Lung (tissue), 12 donors: ENCODE data around the gene NR2F1-AS1. TPM values are rescaled to one million over a fixed set of nuclear protein-coding genes. Genes with fewer than 3 reads are reported as not detected.

ENCODE experiments used
- ATAC-seq: fragments of 200-7000 bp; cut with Tn5 transposase; one replicate; pipeline ENCODE4 v1.9.1; 2020; ENCODE audit warnings: moderate number of reproducible peaks; ENCODE audit not compliant: insufficient read depth, low FRiP score
- DNase-seq, 3 donors: peaks; one replicate each; pipeline ENCODE4 v3.0.0-alpha.2; 2013 to 2017
- H3K27ac ChIP-seq, 2 donors: one replicate each; pipeline ENCODE4 v1.5.1; 2013; ENCODE audit warnings: mild to moderate bottlenecking in 2 of 2, moderate library complexity in 2 of 2, control low read depth in 1 of 2, inconsistent platforms in 1 of 2, low read depth in 1 of 2, low read length in 1 of 2
- H3K27me3 ChIP-seq, 3 donors: one replicate each; pipeline ENCODE4 v1.5.1; 2013; ENCODE audit warnings: low read length in 2 of 3; ENCODE audit not compliant: control insufficient read depth in 3 of 3, insufficient read depth in 3 of 3
- H3K36me3 ChIP-seq, 4 donors: one replicate each; pipeline ENCODE4 v1.5.1; 2013; ENCODE audit warnings: low read length in 4 of 4, mild to moderate bottlenecking in 1 of 4, moderate library complexity in 1 of 4; ENCODE audit not compliant: control insufficient read depth in 4 of 4, insufficient read depth in 4 of 4
- H3K4me1 ChIP-seq, 5 donors: one replicate each; pipeline ENCODE4 v1.5.1; 2013; ENCODE audit warnings: low read length in 5 of 5, mild to moderate bottlenecking in 2 of 5, moderate library complexity in 1 of 5; ENCODE audit not compliant: control insufficient read depth in 5 of 5, insufficient read depth in 5 of 5
- H3K4me3 ChIP-seq: one replicate; pipeline ENCODE4 v1.5.1; 2013; ENCODE audit warnings: mild to moderate bottlenecking, control low read depth, moderate library complexity
- H3K9ac ChIP-seq, 2 donors: one replicate each; pipeline ENCODE4 v1.5.1; 2013; ENCODE audit warnings: low read length in 2 of 2, control low read depth in 1 of 2; ENCODE audit not compliant: insufficient read depth in 1 of 2
- H3K9me3 ChIP-seq, 4 donors: one replicate each; pipeline ENCODE4 v1.5.1; 2013; ENCODE audit warnings: low read length in 3 of 4, mild to moderate bottlenecking in 1 of 4, moderate library complexity in 1 of 4; ENCODE audit not compliant: control insufficient read depth in 4 of 4, insufficient read depth in 3 of 4
- CTCF ChIP-seq: IDR thresholded peaks from 2 replicates; pipeline ENCODE4 v1.5.1; 2012; ENCODE audit warnings: mild to moderate bottlenecking; ENCODE audit errors: control extremely low read depth, extremely low read depth
- WGBS, 2 donors: extraction: QIAGEN DNeasy Blood & Tissue Kit; methylation state at CpG; one replicate each; pipeline ENCODE4 v1.1.7; 2013; 5-methylcytosine and 5-hydroxymethylcytosine counted together
- polyA plus RNA-seq, 2 donors: library from polyadenylated mRNA; stranded (reverse); fragments of 200-250 nt; gene quantifications; one replicate each; pipeline ENCODE4 v1.2.1, GENCODE V29; 2013
- total RNA-seq, 2 donors: library from RNA; depleted of rRNA in 1 of 2; stranded (reverse); fragments of >200 nt in 1 of 2; gene quantifications; one replicate each; pipeline ENCODE4 v1.2.1, GENCODE V29; 2014 to 2021
- donor health status: control.
- donor health status: control.
- donor health status: Bipolar disorder and iron deficiency.
- donor health status: healthy.
- donor health status: DM: yes; HTN: yes; CAD: no.

The NR2F1-AS1 gene
- total and polyA plus RNA-seq, 4 donors: 3.6 to 50.0 (median 10.9) TPM

GRCh38 chr5:93428868-93429267 lies 152.2 kb downstream of the NR2F1-AS1 start:
- 83 to 88% methylated on average over 1 of the region's 1 CpG for WGBS, 2 donors
- no peak for TF ChIP-seq CTCF

GRCh38 chr5:93427316-93427715 lies 153.7 kb downstream of the NR2F1-AS1 start:
- no peak overlapping the region for H3K4me3 ChIP-seq
- DNase-seq (no peak), ATAC-seq (no peak)
- H3K9ac ChIP-seq: no peak overlapping the region
- H3K27me3 ChIP-seq: no peaks in the 10 kb centered on the region
- no peak for TF ChIP-seq CTCF
- no peaks in the 10 kb centered on the region for H3K9me3 ChIP-seq
- H3K4me1 ChIP-seq: peaks cover 0 to 47% (median 7%) of the 10 kb centered on the region in 5 donors
- no peak overlapping the region for H3K27ac ChIP-seq
- H3K36me3 ChIP-seq: no peaks in the 10 kb centered on the region
- WGBS, 2 donors: 58 to 67% methylated on average over 1 of the region's 1 CpG

More at GRCh38 chr5:93428868-93429267, 152.2 kb downstream of the NR2F1-AS1 start:
- Histone ChIP-seq H3K4me3 (no peak overlapping the region), H3K9me3 (no peaks in the 10 kb centered on the region), H3K27ac (no peak overlapping the region), H3K9ac (no peak overlapping the region), H3K36me3 (no peaks in the 10 kb centered on the region), H3K4me1 (peaks cover 0 to 33% (median under 1%) of the 10 kb centered on the region in 5 donors), H3K27me3 (no peaks in the 10 kb centered on the region)
- ATAC-seq (no peak), DNase-seq (no peak)

- no peak for TF ChIP-seq CTCF
- no peak overlapping the region for H3K4me3 ChIP-seq
- no peaks in the 10 kb centered on the region for H3K27me3 ChIP-seq
- H3K9ac ChIP-seq: no peak overlapping the region
- no peak for ATAC-seq
- WGBS, 2 donors: 54 to 70% methylated on average over 6 of the region's 6 CpGs
- no peak overlapping the region for H3K27ac ChIP-seq
- no peaks in the 10 kb centered on the region for H3K9me3 ChIP-seq
- no peak for DNase-seq
- no peaks in the 10 kb centered on the region for H3K36me3 ChIP-seq
- H3K4me1 ChIP-seq: peaks cover 0 to 42% (median 5%) of the 10 kb centered on the region in 5 donors
Observed at GRCh38 chr5:93425096-93425495, 155.9 kb downstream of the NR2F1-AS1 start.

- ATAC-seq (no peak), DNase-seq (no peak)
- H3K4me3 ChIP-seq: no peak overlapping the region
- H3K27ac ChIP-seq: no peak overlapping the region
- H3K36me3 ChIP-seq: no peaks in the 10 kb centered on the region
- no peak overlapping the region for H3K9ac ChIP-seq
- TF ChIP-seq CTCF: no peak
- no peaks in the 10 kb centered on the region for H3K9me3 ChIP-seq
- 72 to 74% methylated on average over 3 of the region's 3 CpGs for WGBS, 2 donors
- peaks cover 0 to 27% (median 3%) of the 10 kb centered on the region in 5 donors for H3K4me1 ChIP-seq
- H3K27me3 ChIP-seq: no peaks in the 10 kb centered on the region
Observed at GRCh38 chr5:93423300-93423699, 157.7 kb downstream of the NR2F1-AS1 start.
